Neuronal stem cell (in vitro differentiated cells): ENCODE data around the gene MMS19.

ENCODE experiments used
- DNase-seq: peaks from one replicate; pipeline ENCODE4 v3.0.0-alpha.2; 2013; ENCODE audit warnings: low spot score
- H2AFZ ChIP-seq: one replicate; pipeline ENCODE4 v1.6.1; 2013; ENCODE audit warnings: mild to moderate bottlenecking, low read length, inconsistent platforms
- H2AK5ac ChIP-seq: 2 replicates; pipeline ENCODE4 v1.6.1; 2013; ENCODE audit warnings: low read depth, mild to moderate bottlenecking, inconsistent platforms, low read length, moderate library complexity, mixed read lengths
- H2BK120ac ChIP-seq: 2 replicates; pipeline ENCODE4 v1.6.1; 2013; ENCODE audit warnings: low read depth, mild to moderate bottlenecking, inconsistent platforms, low read length, moderate library complexity, mixed read lengths
- H2BK12ac ChIP-seq: one replicate; pipeline ENCODE4 v1.6.1; 2013; ENCODE audit warnings: low read length, inconsistent platforms
- H2BK15ac ChIP-seq: 2 replicates; pipeline ENCODE4 v1.6.1; 2013; ENCODE audit warnings: mild to moderate bottlenecking, low read length, inconsistent platforms, mixed read lengths
- H2BK5ac ChIP-seq: one replicate; pipeline ENCODE4 v1.6.1; 2013; ENCODE audit warnings: inconsistent platforms, mild to moderate bottlenecking, low read length, moderate library complexity
- H3K14ac ChIP-seq: one replicate; pipeline ENCODE4 v1.6.1; 2013; ENCODE audit warnings: low read length, inconsistent platforms
- H3K18ac ChIP-seq: 2 replicates; pipeline ENCODE4 v1.6.1; 2013; ENCODE audit warnings: low read length, inconsistent platforms
- H3K23ac ChIP-seq: 2 replicates; pipeline ENCODE4 v1.6.1; 2013; ENCODE audit warnings: low read depth, mild to moderate bottlenecking, mixed read lengths, low read length, inconsistent platforms; ENCODE audit not compliant: poor library complexity
- H3K27ac ChIP-seq: replicated peaks from 3 replicates; pipeline ENCODE4 v1.5.1; 2013; ENCODE audit warnings: low read length, inconsistent platforms
- H3K27me3 ChIP-seq, 3 experiments: 2 replicates each; pipeline ENCODE4 v1.6.1; 2013; ENCODE audit warnings: low read length in 3 of 3, mild to moderate bottlenecking in 2 of 3, inconsistent platforms in 1 of 3, low read depth in 1 of 3, mixed read lengths in 1 of 3, moderate library complexity in 1 of 3; ENCODE audit not compliant: control insufficient read depth in 3 of 3, insufficient read depth in 3 of 3
- H3K36me3 ChIP-seq, 2 donors: replicated peaks in 1 of 2; 2 replicates each; pipeline ENCODE4 v1.6.1; 2013; ENCODE audit warnings: low read length in 2 of 2; ENCODE audit not compliant: control insufficient read depth in 2 of 2, insufficient read depth in 2 of 2
- H3K4ac ChIP-seq: 2 replicates; pipeline ENCODE4 v1.6.1; 2013; ENCODE audit warnings: inconsistent platforms, mild to moderate bottlenecking, low read length, moderate library complexity
- H3K4me1 ChIP-seq, 2 donors: 1 replicate in 1 of 2; 2 replicates in 1 of 2; pipeline ENCODE4 v1.6.1; 2013; ENCODE audit warnings: low read length in 2 of 2, low read depth in 1 of 2; ENCODE audit not compliant: control insufficient read depth in 2 of 2, insufficient read depth in 1 of 2
- H3K4me2 ChIP-seq: one replicate; pipeline ENCODE4 v1.6.1; 2013; ENCODE audit warnings: mild to moderate bottlenecking, low read length, inconsistent platforms; ENCODE audit not compliant: insufficient read depth, poor library complexity, severe bottlenecking
- H3K4me3 ChIP-seq, 2 donors: 2 replicates each; pipeline ENCODE4 v1.5.1; 2013; ENCODE audit warnings: low read length in 2 of 2, mild to moderate bottlenecking in 2 of 2, inconsistent platforms in 1 of 2, moderate library complexity in 1 of 2
- H3K79me1 ChIP-seq: one replicate; pipeline ENCODE4 v1.6.1; 2013; ENCODE audit warnings: low read depth, mild to moderate bottlenecking, inconsistent platforms, low read length, moderate library complexity
- H3K9ac ChIP-seq: one replicate; pipeline ENCODE4 v1.6.1; 2013; ENCODE audit warnings: mild to moderate bottlenecking, low read depth, low read length, inconsistent platforms; ENCODE audit not compliant: poor library complexity
- H3K9me3 ChIP-seq, 2 donors: replicated peaks in 1 of 2; 2 replicates each; pipeline versions ENCODE3 to v1.6.1; 2013; ENCODE audit warnings: low read length in 2 of 2, mild to moderate bottlenecking in 2 of 2, inconsistent platforms in 1 of 2, low read depth in 1 of 2, mixed read lengths in 1 of 2, moderate library complexity in 1 of 2; ENCODE audit not compliant: control insufficient read depth in 2 of 2, insufficient read depth in 1 of 2
- H4K8ac ChIP-seq: one replicate; pipeline ENCODE4 v1.6.1; 2013; ENCODE audit warnings: low read depth, mild to moderate bottlenecking, inconsistent platforms, low read length, moderate library complexity
- H4K91ac ChIP-seq: one replicate; pipeline ENCODE4 v1.6.1; 2013; ENCODE audit warnings: low read length, low read depth, mild to moderate bottlenecking, inconsistent platforms; ENCODE audit not compliant: poor library complexity
- WGBS, 2 donors: extraction: QIAGEN DNeasy Blood & Tissue Kit; methylation state at CpG; one replicate each; pipeline ENCODE4 v1.1.7; 2013; ENCODE audit warnings: missing lambda C conversion rate in 2 of 2, mixed read lengths in 1 of 2; ENCODE audit not compliant: insufficient read length in 2 of 2, insufficient replicate concordance in 1 of 2; ENCODE audit errors: extremely low coverage in 2 of 2; 5-methylcytosine and 5-hydroxymethylcytosine counted together

MMS19 gene

DNA sequence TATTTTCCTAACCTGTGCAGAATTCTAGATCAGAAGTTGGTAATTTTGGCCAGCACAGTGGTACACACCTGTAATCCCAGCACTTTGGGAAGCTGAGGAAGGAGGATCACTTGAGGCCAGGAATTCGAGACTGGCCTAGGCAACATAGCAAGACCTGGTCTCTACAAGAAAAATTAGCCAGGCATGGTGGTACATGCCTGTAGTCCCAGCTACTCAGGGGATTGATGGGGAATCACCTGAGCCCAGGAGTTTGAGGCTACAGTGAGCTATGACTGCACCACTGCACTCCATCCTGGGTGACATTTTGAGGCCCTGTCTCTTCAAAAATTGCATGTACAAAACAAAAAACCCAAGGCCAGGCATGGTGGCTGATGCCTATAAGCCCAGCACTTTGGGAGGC is 63.7 kb downstream of the MMS19 start:
- Histone ChIP-seq H3K14ac (no peak overlapping the region), H3K4me1 (no peaks in the 10 kb centered on the region), H4K8ac (no peak overlapping the region), H2BK12ac (no peak overlapping the region), H3K9me3 (no peaks in the 10 kb centered on the region), H3K4me3 (no peak overlapping the region), H3K27me3 (no peaks in the 10 kb centered on the region), H3K18ac (no peak overlapping the region), H2BK120ac (no peak overlapping the region), H3K4me2 (no peak overlapping the region), H3K79me1 (no peaks in the 10 kb centered on the region), H3K4ac (no peak overlapping the region), H3K9ac (peak overlapping the region; percentile 57), H2BK15ac (no peak overlapping the region), H2BK5ac (no peak overlapping the region), H4K91ac (no peak overlapping the region), H2AFZ (no peak overlapping the region), H3K36me3 (peaks cover 39 to 88% of the 10 kb centered on the region in 2 donors), H3K27ac (no peak overlapping the region), H2AK5ac (no peak overlapping the region), H3K23ac (no peak overlapping the region)
- no peak for DNase-seq
- no CpG with 5 or more reads among the region's 1 CpG for WGBS, 2 donors

DNA sequence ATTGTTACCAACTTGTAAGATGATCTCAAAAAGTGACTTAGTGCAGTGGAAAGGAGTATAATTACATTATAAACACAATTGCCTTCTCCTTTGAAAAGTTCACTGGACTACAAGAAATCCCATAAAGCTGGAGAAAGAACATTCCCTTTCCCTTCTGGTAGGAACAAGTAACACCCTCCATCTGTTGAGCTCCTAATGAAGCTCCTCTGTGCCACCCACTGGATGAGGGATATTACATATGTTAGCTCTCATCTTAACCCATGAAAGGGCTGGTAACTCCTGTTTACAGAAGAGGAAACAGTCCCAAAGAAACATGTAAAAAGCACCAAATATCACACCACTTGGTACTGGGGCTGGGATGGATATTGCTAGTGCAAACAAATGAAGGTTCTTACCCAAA is 64.2 kb downstream of the MMS19 start:
- Histone ChIP-seq H3K79me1 (no peaks in the 10 kb centered on the region), H3K36me3 (peaks cover 42 to 88% of the 10 kb centered on the region in 2 donors), H3K23ac (no peak overlapping the region), H2AFZ (no peak overlapping the region), H2BK5ac (no peak overlapping the region), H3K27me3 (no peaks in the 10 kb centered on the region), H3K27ac (no peak overlapping the region), H4K8ac (no peak overlapping the region), H4K91ac (no peak overlapping the region), H2BK120ac (no peak overlapping the region), H2BK15ac (no peak overlapping the region), H3K9ac (no peak overlapping the region), H2AK5ac (no peak overlapping the region), H2BK12ac (no peak overlapping the region), H3K4me2 (no peak overlapping the region), H3K18ac (no peak overlapping the region), H3K4me1 (no peaks in the 10 kb centered on the region), H3K4ac (no peak overlapping the region), H3K9me3 (no peaks in the 10 kb centered on the region), H3K4me3 (no peak overlapping the region), H3K14ac (no peak overlapping the region)
- DNase-seq = no peak

DNA sequence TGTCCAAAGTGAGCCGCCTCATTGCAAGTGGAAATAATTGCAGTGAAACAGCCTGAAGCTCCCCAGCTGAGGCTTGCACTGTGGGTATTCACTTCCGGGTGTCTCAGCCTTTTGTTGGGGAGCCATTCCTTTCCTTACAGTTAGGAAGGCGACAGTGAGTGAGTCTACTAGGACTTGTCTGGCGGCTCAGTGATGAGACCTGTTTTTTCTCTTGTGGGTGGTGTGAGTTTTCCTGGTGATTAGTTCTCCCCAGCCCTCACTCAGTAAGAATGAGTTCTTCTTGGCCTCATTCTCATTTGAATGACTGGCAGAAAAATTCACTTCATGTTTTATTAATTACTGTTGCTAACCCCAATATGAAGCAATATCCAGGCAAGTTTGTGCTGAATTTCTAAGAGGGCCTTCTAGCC is 69.6 kb downstream of the MMS19 start:
- H4K8ac ChIP-seq = no peak overlapping the region
- H3K4me3 ChIP-seq = peak overlapping the region in 1 of 2 donors; percentile 98
- H3K4ac ChIP-seq = no peak overlapping the region
- H3K4me2 ChIP-seq = peak overlapping the region; percentile 15
- H3K36me3 ChIP-seq = peaks cover 25 to 50% of the 10 kb centered on the region in 2 donors
- H3K18ac ChIP-seq = no peak overlapping the region
- H2BK15ac ChIP-seq = no peak overlapping the region
- H3K9ac ChIP-seq = no peak overlapping the region
- H3K4me1 ChIP-seq = peaks cover 6% of the 10 kb centered on the region in 2 donors
- peak overlapping the region; percentile 29 for H3K27ac ChIP-seq
- H2AK5ac ChIP-seq = no peak overlapping the region
- no peak overlapping the region for H4K91ac ChIP-seq
- no peak overlapping the region for H3K23ac ChIP-seq
- no peaks in the 10 kb centered on the region for H3K9me3 ChIP-seq
- no peak overlapping the region for H3K14ac ChIP-seq
- H2BK12ac ChIP-seq = no peak overlapping the region
- H2AFZ ChIP-seq = no peak overlapping the region
- H2BK120ac ChIP-seq = no peak overlapping the region
- DNase-seq = no peak
- H3K79me1 ChIP-seq = peaks cover 4% of the 10 kb centered on the region
- no peaks in the 10 kb centered on the region for H3K27me3 ChIP-seq
- no CpG with 5 or more reads among the region's 4 CpGs for WGBS, 2 donors
- H2BK5ac ChIP-seq = no peak overlapping the region

DNA sequence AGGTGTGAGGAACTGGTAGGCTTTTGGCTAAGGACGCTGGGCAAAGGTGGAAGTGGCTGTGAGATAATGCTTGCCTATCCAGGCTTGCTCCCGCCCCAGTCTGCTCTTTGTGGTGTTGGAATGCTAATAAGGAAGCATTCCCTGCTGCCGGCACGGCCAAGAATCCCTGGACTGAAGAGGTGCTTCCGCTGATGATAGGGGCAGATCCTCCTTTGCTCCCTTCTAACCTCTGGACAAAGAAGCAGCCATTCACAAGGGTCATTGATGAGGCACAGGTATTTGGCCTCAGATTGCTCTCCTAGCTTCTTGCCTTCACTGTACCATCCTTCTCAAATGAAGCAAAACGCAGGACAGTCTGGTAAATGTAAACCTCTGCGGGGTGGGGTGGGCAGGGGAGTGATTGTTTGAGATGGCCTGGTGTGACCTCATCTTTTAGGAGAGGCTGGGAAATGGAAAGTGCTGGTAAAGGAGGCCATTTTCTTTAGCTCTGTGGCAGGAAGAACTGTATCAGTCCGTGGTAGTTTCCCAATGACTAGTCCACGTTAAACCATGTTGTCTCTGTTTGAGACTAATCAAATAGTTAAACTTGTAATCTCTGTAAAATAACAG is 70.5 kb downstream of the MMS19 start:
- Histone ChIP-seq H3K4me3 (peak overlapping the region; percentile 98 to 100), H3K36me3 (peaks cover 21 to 45% of the 10 kb centered on the region in 2 donors), H3K27me3 (no peaks in the 10 kb centered on the region), H3K27ac (peak overlapping the region; percentile 85), H3K4me1 (peaks cover 6% of the 10 kb centered on the region in 2 donors), H2BK120ac (no peak overlapping the region), H3K14ac (no peak overlapping the region), H3K79me1 (peaks cover 4% of the 10 kb centered on the region), H2BK5ac (no peak overlapping the region), H4K91ac (no peak overlapping the region), H3K9me3 (no peaks in the 10 kb centered on the region), H3K23ac (no peak overlapping the region), H2BK15ac (no peak overlapping the region), H3K18ac (no peak overlapping the region), H3K4me2 (peak overlapping the region; percentile 63), H3K9ac (peak overlapping the region; percentile 14), H2AFZ (no peak overlapping the region), H2BK12ac (no peak overlapping the region), H4K8ac (no peak overlapping the region), H2AK5ac (no peak overlapping the region), H3K4ac (no peak overlapping the region)
- DNase-seq = peak; percentile 63
- WGBS, 2 donors = no CpG with 5 or more reads among the region's 9 CpGs
